CD4-positive, CD25-positive, alpha-beta regulatory T cell (primary cell): ENCODE measurements around the gene MAGED4. TPM values are rescaled to one million over a fixed set of nuclear protein-coding genes. Genes with fewer than 3 reads are reported as not detected.
"Not testable (repeated sequence)": the region's sequence is repeated elsewhere in the genome, so short reads cannot be mapped to it uniquely, and the experiment has no call there.

Experiments used
- ATAC-seq, 2 donors: fragments of 150-1000 bp; cut with Tn5 transposase; one replicate each; pipeline ENCODE4 v1.10.0; 2021; ENCODE audit warnings: low read depth in 2 of 2, moderate number of reproducible peaks in 2 of 2, moderate library complexity in 1 of 2
- DNase-seq, 3 donors: peaks; one replicate each; pipeline versions ENCODE4 v3.0.0 to v3.0.0-alpha.2; 2012 to 2022; ENCODE audit warnings: mixed read lengths in 1 of 3
- H3K27ac ChIP-seq: one replicate; pipeline ENCODE4 v1.7.0; 2013; ENCODE audit warnings: mild to moderate bottlenecking, low read length; ENCODE audit not compliant: insufficient read depth, poor library complexity, severe bottlenecking
- H3K27me3 ChIP-seq: one replicate; pipeline ENCODE4 v1.7.0; 2013; ENCODE audit warnings: low read length; ENCODE audit not compliant: control insufficient read depth, insufficient read depth
- H3K36me3 ChIP-seq: one replicate; pipeline ENCODE4 v1.7.0; 2013; ENCODE audit warnings: mild to moderate bottlenecking, low read length, moderate library complexity; ENCODE audit not compliant: control insufficient read depth, insufficient read depth
- H3K4me1 ChIP-seq: 2 replicates; pipeline ENCODE4 v1.7.0; 2013; ENCODE audit warnings: mild to moderate bottlenecking, low read length; ENCODE audit not compliant: insufficient read depth, control insufficient read depth, poor library complexity, severe bottlenecking
- H3K4me3 ChIP-seq: one replicate; pipeline ENCODE4 v1.7.0; 2013; ENCODE audit warnings: low read depth, mild to moderate bottlenecking, low read length, moderate library complexity
- H3K9me3 ChIP-seq, 2 experiments: 1 replicate in 1 of 2; 2 replicates in 1 of 2; pipeline ENCODE4 v1.7.0; 2013; ENCODE audit warnings: low read length in 2 of 2, mild to moderate bottlenecking in 1 of 2, moderate library complexity in 1 of 2; ENCODE audit not compliant: control insufficient read depth in 2 of 2
- H3K27ac Mint-ChIP-seq, 3 donors: one replicate each; pipeline ENCODE4 v1.8.0; 2020 to 2022; ENCODE audit warnings: mild to moderate bottlenecking in 3 of 3, mixed read lengths in 3 of 3, moderate library complexity in 2 of 3
- H3K27me3 Mint-ChIP-seq: one replicate; pipeline ENCODE4 v1.8.0; 2022; ENCODE audit warnings: mild to moderate bottlenecking, mixed read lengths
- H3K36me3 Mint-ChIP-seq: one replicate; pipeline ENCODE4 v1.8.0; 2020; ENCODE audit warnings: mixed read lengths
- H3K4me1 Mint-ChIP-seq, 4 donors: one replicate each; pipeline ENCODE4 v1.8.0; 2020 to 2022; ENCODE audit warnings: mixed read lengths in 4 of 4, mild to moderate bottlenecking in 1 of 4
- H3K4me3 Mint-ChIP-seq, 4 donors: one replicate each; pipeline ENCODE4 v1.8.0; 2020 to 2022; ENCODE audit warnings: mild to moderate bottlenecking in 4 of 4, mixed read lengths in 4 of 4, moderate library complexity in 3 of 4
- H3K9me3 Mint-ChIP-seq, 7 donors: one replicate each; pipeline ENCODE4 v1.8.0; 2020 to 2022; ENCODE audit warnings: mixed read lengths in 7 of 7, mild to moderate bottlenecking in 3 of 7, moderate library complexity in 2 of 7
- polyA plus RNA-seq, 4 donors: library from polyadenylated mRNA; unstranded; fragments of 300-500 nt; fragmentation: Illumina TruSeq; gene quantifications; one replicate each; pipeline ENCODE4 v1.2.3, GENCODE V29; 2021
- total RNA-seq: library from RNA; stranded (reverse); gene quantifications from one replicate; pipeline ENCODE4 v1.2.3, GENCODE V29; 2022

Gene MAGED4, protein sequence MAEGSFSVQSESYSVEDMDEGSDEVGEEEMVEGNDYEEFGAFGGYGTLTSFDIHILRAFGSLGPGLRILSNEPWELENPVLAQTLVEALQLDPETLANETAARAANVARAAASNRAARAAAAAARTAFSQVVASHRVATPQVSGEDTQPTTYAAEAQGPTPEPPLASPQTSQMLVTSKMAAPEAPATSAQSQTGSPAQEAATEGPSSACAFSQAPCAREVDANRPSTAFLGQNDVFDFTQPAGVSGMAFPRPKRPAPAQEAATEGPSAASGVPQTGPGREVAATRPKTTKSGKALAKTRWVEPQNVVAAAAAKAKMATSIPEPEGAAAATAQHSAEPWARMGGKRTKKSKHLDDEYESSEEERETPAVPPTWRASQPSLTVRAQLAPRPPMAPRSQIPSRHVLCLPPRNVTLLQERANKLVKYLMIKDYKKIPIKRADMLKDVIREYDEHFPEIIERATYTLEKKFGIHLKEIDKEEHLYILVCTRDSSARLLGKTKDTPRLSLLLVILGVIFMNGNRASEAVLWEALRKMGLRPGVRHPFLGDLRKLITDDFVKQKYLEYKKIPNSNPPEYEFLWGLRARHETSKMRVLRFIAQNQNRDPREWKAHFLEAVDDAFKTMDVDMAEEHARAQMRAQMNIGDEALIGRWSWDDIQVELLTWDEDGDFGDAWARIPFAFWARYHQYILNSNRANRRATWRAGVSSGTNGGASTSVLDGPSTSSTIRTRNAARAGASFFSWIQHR
- total RNA-seq (0.49 TPM), polyA plus RNA-seq (1 to 10 TPM in 1 of 4 donors, under 1 TPM in 2, not detected in 1; 0.31 to 3.8 (median 0.40) TPM)

DNA sequence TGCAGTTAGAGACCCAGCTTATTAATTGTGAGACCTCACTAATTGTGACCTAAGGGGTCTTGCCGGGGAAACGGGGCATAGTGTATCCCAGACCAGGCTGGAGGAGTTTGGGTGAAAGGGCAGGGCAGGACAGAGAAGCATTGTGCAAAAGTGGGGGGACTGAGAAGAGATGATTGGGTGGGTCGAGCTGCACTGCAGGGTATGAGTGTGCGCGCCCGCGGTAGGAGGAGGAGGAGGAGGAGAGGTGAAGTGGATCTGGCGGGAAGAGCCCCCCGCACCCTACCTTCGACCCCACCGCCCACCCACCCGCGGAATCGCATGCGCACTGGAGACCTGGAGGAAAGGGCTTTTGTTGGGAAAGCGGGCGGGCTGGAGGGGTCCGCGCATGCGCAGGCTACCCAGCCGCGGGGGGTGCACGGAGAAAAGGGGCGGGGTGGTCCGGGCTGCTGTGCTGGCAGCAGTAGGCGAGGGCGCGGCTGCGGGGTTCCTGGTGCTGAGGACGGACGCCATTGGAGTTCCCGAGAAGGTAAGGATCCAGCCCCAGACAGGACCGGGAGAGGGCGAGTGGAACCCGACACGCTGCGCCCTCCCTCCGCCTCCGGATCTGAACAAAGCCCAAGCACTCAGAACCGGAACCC, at the start of gene MAGED4:
TSS of gene MAGED4 (plus strand) at position 449 of the 638 bp plus-strand sequence. CDS start 1,035 bp downstream, outside the sequence.
- H3K4me1 ChIP-seq, H3K36me3 ChIP-seq, ATAC-seq, H3K4me1 Mint-ChIP-seq, H3K36me3 Mint-ChIP-seq, H3K4me3 Mint-ChIP-seq, H3K9me3 Mint-ChIP-seq, H3K27me3 Mint-ChIP-seq, H3K4me3 ChIP-seq, H3K27ac Mint-ChIP-seq, H3K9me3 ChIP-seq, H3K27ac ChIP-seq, H3K27me3 ChIP-seq, DNase-seq: not testable (repeated sequence)

DNA sequence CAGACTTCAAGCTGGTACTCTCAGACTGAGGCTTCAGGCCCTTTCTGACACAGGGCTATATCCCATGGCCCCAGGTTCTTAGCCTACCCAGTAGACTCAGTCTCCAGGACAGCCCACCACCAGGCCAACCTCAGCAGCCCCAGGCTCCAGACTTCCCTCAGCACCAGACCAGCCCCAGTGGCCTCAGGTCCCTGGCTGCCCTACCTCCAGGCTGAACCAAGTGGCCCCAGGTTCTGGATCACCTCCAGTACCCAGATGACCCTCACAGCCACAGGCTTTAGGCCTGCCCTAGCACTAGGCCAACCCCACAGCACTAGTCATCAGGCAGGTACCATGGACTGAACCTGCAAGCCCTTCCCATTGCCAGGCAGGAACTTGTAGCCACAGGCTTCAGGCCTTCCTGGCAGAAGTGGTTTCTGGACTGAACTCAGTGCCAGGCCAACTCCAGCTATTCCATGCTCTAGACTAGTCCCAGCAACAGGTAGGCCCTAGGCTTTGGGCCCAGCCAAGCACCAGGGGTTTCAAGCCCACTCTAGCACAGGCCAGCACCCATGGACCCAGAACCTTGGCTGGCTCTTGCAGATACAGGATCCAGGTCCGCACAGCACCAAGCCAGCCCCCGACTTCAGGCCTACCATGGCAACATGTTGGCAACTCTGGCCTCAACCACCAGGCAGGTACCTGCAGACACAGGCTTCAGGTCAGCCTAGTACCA, 45.7 kb upstream of the MAGED4 start:
- H3K36me3 ChIP-seq = no peaks in the 10 kb centered on the region
- H3K4me3 Mint-ChIP-seq = no peak overlapping the region

DNA sequence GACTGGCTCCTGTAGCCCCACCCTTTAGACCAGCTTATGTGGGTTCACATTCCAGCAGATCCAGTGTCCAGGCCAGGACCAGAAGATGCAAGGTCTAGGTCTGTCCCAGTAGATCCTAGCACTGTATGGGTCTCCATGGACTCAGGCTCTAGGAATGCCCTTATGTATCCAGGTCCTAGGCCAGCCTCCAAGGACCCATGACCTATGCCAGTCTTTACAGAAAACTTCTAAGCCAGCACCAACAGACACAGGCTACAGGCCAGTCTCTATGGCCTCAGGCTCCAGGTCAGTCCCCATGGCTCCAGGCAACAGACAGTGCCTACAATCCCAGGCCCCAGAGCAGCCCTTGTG, 45.2 kb upstream of the MAGED4 start:
- Histone ChIP-seq H3K36me3 (no peaks in the 10 kb centered on the region), H3K4me1 (no peaks in the 10 kb centered on the region), H3K4me3 (no peak overlapping the region), H3K27ac (no peak overlapping the region), H3K9me3 (no peaks in the 10 kb centered on the region), H3K27me3 (no peaks in the 10 kb centered on the region)
- DNase-seq (no peak), ATAC-seq (no peak)
- Mint-ChIP-seq H3K27me3 (no peaks in the 10 kb centered on the region), H3K4me3 (no peak overlapping the region), H3K36me3 (no peaks in the 10 kb centered on the region), H3K4me1 (no peaks in the 10 kb centered on the region), H3K27ac (no peak overlapping the region), H3K9me3 (no peaks in the 10 kb centered on the region)

More for the DNA sequence above, 45.7 kb upstream of the MAGED4 start:
- Histone ChIP-seq H3K9me3 (no peaks in the 10 kb centered on the region), H3K4me3 (no peak overlapping the region), H3K27me3 (no peaks in the 10 kb centered on the region), H3K27ac (no peak overlapping the region), H3K4me1 (no peaks in the 10 kb centered on the region)
- no peak for ATAC-seq
- Mint-ChIP-seq H3K27me3 (no peaks in the 10 kb centered on the region), H3K4me1 (no peaks in the 10 kb centered on the region), H3K9me3 (no peaks in the 10 kb centered on the region), H3K36me3 (no peaks in the 10 kb centered on the region), H3K27ac (no peak overlapping the region)
- DNase-seq = no peak

DNA sequence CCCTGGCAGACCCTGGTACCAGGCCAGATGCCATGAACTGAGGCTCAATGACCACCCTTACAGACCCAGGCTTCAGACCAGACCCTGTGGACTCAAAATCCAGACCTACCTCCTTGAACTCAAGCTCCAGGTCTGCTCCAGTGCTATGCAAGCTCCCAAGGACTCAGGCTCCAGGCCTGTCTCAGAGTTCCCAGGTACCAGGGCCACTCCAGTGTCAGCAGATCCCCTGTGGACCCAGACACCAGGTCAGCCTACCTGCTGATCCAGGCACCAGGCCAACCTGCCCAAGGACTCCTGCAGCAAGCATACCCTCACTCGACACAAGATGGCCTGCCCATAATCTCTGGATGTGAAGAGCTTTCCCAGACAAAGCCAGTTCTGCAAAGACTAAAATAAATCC, 44.7 kb upstream of the MAGED4 start:
- H3K36me3 ChIP-seq = no peaks in the 10 kb centered on the region
- H3K9me3 ChIP-seq = no peaks in the 10 kb centered on the region
- Mint-ChIP-seq H3K36me3 (no peaks in the 10 kb centered on the region), H3K4me1 (no peaks in the 10 kb centered on the region), H3K9me3 (no peaks in the 10 kb centered on the region), H3K27ac (no peak overlapping the region), H3K27me3 (no peaks in the 10 kb centered on the region), H3K4me3 (no peak overlapping the region)
- no peaks in the 10 kb centered on the region for H3K27me3 ChIP-seq
- H3K4me3 ChIP-seq = no peak overlapping the region
- ATAC-seq (no peak), DNase-seq (no peak)
- no peak overlapping the region for H3K27ac ChIP-seq
- H3K4me1 ChIP-seq = no peaks in the 10 kb centered on the region

DNA sequence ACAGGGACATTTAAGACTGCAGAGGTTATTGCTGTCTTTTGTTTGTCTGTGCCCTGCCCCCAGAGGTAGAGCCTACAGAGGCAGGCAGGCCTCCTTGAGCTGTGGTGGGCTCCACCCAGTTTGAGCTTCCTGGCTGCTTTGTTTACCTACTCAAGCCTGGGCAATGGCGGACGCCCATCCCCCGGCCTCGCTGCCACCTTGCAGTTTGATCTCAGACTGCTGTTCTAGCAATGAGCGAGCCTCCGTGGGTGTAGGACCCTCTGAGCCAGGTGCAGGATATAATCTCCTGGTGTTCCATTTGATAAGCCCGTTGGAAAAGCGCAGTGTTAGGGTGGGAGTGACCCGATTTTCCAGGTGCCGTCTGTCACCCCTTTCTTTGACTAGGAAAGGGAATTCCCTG, 34.0 kb upstream of the MAGED4 start:
- not testable (repeated sequence) for H3K9me3 ChIP-seq, ATAC-seq, H3K27ac ChIP-seq, H3K27me3 Mint-ChIP-seq, H3K36me3 Mint-ChIP-seq, H3K4me3 Mint-ChIP-seq, H3K36me3 ChIP-seq, DNase-seq, H3K27ac Mint-ChIP-seq, H3K4me1 ChIP-seq, H3K27me3 ChIP-seq, H3K4me1 Mint-ChIP-seq, H3K4me3 ChIP-seq, H3K9me3 Mint-ChIP-seq

DNA sequence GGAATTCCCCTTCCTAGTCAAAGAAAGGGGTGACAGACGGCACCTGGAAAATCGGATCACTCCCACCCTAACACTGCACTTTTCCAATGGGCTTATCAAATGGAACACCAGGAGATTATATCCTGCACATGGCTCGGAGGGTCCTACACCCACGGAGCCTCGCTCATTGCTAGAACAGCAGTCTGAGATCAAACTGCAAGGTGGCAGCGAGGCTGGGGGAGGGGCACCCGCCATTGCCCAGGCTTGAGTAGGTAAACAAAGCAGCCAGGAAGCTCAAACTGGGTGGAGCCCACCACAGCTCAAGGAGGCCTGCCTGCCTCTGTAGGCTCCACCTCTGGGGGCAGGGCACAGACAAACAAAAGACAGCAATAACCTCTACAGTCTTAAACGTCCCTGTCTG, 24.5 kb upstream of the MAGED4 start:
- H3K4me3 Mint-ChIP-seq = peak overlapping the region in 1 of 4 donors; percentile 47
- not testable (repeated sequence) for H3K9me3 ChIP-seq, H3K27me3 Mint-ChIP-seq, H3K4me3 ChIP-seq, H3K4me1 ChIP-seq, H3K27ac ChIP-seq, H3K27ac Mint-ChIP-seq, ATAC-seq, H3K36me3 ChIP-seq, H3K4me1 Mint-ChIP-seq, H3K36me3 Mint-ChIP-seq, H3K27me3 ChIP-seq, H3K9me3 Mint-ChIP-seq
- peak in 1 of 3 donors; percentile 20 for DNase-seq

DNA sequence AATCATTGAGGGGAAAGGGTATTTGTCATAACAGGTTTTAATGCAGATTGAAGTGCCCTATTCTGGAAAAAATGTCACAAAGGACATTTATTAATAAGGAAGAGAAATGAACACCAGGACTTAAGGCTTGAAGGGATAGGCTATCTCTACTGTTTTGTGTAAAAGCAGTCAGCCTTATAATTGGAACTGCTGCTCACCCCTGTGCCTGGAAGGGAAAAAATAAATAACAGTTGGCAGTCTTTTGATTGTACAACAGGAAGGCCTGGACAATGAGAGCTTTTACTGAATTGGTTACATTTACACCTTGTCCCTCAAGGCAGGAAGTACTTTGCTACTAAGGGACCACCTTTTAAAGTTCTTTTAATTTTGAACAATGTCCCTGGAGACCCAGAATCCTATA, 17.8 kb upstream of the MAGED4 start:
- peaks cover 14% of the 10 kb centered on the region for H3K27me3 Mint-ChIP-seq
- Histone ChIP-seq H3K4me1 (no peaks in the 10 kb centered on the region), H3K4me3 (no peak overlapping the region), H3K9me3 (no peaks in the 10 kb centered on the region), H3K27me3 (no peaks in the 10 kb centered on the region), H3K36me3 (no peaks in the 10 kb centered on the region), H3K27ac (no peak overlapping the region)
- no peak for DNase-seq
- H3K4me3 Mint-ChIP-seq = no peak overlapping the region
- no peaks in the 10 kb centered on the region for H3K4me1 Mint-ChIP-seq
- H3K36me3 Mint-ChIP-seq = no peaks in the 10 kb centered on the region
- no peak overlapping the region for H3K27ac Mint-ChIP-seq
- ATAC-seq = no peak
- H3K9me3 Mint-ChIP-seq = peaks cover 0 to 17% (median 0%) of the 10 kb centered on the region in 7 donors
